ENCODE data around the gene FAM98B. TPM values are rescaled to one million over a fixed set of nuclear protein-coding genes. Genes with fewer than 3 reads are reported as not detected.

Gene FAM98B
- total and polyA plus RNA-seq, 3 donors from 2014 or later: 15.6 to 18.4 (median 16.1) TPM

DNA sequence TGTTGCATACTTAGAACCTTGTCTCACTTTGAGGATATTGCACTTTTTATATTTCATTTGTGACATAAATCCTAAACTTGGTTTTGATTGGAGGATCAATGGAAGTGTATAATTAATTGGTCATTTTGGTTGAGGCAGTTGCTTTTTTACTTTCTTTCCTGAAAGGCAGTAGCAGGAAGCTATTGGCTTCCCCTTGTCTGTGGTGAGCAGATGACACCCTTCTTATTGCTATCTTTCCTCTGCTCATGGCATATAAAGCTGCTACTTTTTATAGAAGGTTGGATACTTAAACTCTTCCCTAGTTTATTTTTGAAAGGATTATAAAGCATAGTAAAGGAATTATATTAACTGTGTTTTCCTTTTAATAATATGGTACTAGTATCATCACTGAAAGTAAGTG is 28.6 kb downstream of the FAM98B start:
- no peak overlapping the region for H3K4me3 ChIP-seq
- H3K4me1 ChIP-seq: no peaks in the 10 kb centered on the region
- intact Hi-C loops (cut with DNase I; ENCODE audit: low total_unique reads): no loop called here
- H3K36me3 ChIP-seq (ENCODE audit: low read depth, missing control alignments): no peaks in the 10 kb centered on the region
- TF ChIP-seq POLR2A (IDR thresholded peaks at IDR 0.05): no peak
- TF ChIP-seq, protein P1, sequence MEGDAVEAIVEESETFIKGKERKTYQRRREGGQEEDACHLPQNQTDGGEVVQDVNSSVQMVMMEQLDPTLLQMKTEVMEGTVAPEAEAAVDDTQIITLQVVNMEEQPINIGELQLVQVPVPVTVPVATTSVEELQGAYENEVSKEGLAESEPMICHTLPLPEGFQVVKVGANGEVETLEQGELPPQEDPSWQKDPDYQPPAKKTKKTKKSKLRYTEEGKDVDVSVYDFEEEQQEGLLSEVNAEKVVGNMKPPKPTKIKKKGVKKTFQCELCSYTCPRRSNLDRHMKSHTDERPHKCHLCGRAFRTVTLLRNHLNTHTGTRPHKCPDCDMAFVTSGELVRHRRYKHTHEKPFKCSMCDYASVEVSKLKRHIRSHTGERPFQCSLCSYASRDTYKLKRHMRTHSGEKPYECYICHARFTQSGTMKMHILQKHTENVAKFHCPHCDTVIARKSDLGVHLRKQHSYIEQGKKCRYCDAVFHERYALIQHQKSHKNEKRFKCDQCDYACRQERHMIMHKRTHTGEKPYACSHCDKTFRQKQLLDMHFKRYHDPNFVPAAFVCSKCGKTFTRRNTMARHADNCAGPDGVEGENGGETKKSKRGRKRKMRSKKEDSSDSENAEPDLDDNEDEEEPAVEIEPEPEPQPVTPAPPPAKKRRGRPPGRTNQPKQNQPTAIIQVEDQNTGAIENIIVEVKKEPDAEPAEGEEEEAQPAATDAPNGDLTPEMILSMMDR (IDR thresholded peaks at IDR 0.05): no peak
- no peak for DNase-seq
- no peaks in the 10 kb centered on the region for H3K27me3 ChIP-seq
- no peaks in the 10 kb centered on the region for H3K9me3 ChIP-seq
- no peak overlapping the region for H3K27ac ChIP-seq

DNA sequence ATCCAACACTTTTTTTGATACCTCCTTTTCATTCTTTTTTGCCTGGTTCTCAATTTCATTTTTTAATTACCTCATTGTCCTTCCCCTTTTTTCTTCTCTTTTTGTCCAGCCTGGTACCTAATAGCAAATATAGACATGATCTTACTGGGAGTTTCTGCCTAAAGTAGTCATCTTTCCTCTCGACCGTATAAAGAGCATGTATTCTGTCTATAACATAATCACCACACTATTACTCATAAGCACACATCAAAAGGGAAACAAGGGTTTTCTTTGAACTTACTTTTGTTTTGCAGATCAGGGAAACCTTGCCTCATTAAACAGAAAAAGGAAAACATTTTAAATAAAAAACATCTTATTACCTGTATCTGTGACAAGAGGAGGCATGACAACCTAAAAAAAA is 33.0 kb downstream of the FAM98B start:
- no peak for DNase-seq
- no peaks in the 10 kb centered on the region for H3K4me1 ChIP-seq
- H3K36me3 ChIP-seq (ENCODE audit: low read depth, missing control alignments): no peaks in the 10 kb centered on the region
- no peak overlapping the region for H3K4me3 ChIP-seq
- WGBS, 2 donors: 85 to 87% methylated on average over 2 of the region's 2 CpGs
- H3K27ac ChIP-seq: no peak overlapping the region
- H3K9me3 ChIP-seq: no peaks in the 10 kb centered on the region
- intact Hi-C loops (cut with DNase I; ENCODE audit: low total_unique reads): no loop called here
- TF ChIP-seq, protein P1 (IDR thresholded peaks at IDR 0.05): no peak
- TF ChIP-seq POLR2A (IDR thresholded peaks at IDR 0.05): no peak
- H3K27me3 ChIP-seq: no peaks in the 10 kb centered on the region

DNA sequence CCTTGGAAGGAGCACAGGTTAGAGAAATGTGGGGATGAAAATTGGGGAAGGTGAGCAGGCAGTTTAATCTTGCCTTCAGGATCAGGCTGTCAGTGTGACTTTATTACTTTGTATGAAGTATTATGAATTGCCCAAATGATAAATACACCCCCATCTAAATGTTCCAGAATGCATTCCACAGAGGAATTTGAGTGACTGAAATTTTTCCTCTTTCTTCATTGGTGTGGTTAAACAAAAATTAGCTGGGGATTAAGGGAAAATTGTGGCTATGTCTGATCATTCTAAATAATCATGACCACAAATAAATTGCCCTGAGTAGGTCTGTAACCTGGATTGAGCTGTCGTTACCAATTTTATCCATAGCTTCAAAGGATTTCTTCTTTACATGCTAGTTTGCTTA is 33.5 kb downstream of the FAM98B start:
- Histone ChIP-seq H3K4me3 (no peak overlapping the region), H3K27ac (no peak overlapping the region), H3K9me3 (no peaks in the 10 kb centered on the region), H3K4me1 (no peaks in the 10 kb centered on the region), H3K27me3 (no peaks in the 10 kb centered on the region), H3K36me3 (ENCODE audit: low read depth, missing control alignments) (no peaks in the 10 kb centered on the region)
- WGBS, 2 donors: 96 to 100% methylated on average over 1 of the region's 1 CpG
- no peak for DNase-seq
- intact Hi-C loops (cut with DNase I; ENCODE audit: low total_unique reads): no loop called here
- TF ChIP-seq, protein P1 (IDR thresholded peaks at IDR 0.05): no peak
- no peak for TF ChIP-seq POLR2A (IDR thresholded peaks at IDR 0.05)

DNA sequence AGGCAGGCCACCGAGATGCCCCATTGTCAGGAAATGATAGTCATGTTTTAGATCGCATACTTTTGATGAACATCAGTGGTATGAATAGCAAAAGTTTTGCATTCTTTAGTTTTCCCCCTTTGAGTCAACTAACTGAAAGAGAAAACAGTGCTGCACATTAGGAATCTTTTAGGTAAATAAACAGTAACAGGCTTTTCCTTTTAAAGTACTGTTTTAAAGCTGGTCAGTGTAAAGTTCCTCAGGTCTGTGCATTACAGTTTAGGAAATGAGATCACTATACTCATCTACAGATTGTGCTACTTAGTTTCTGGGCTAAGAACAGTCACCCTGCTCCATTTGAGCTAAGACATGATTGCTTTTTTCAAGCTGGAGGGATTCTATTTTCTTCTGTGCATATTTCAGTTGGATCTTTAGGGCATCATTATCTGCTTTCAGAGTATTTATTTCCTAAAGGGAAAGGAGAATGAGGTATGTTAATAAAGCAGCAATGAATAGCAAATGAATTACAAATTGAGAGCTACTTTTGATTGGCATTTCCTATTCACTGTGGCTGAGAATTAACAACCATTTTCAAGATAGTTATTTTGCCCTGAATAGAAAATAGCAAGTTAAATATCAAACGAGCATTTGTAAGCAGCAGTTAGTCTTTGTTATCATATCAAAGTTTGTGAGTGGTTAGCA is 36.5 kb downstream of the FAM98B start:
- no peaks in the 10 kb centered on the region for H3K36me3 ChIP-seq (ENCODE audit: low read depth, missing control alignments)
- no peak for DNase-seq
- no peaks in the 10 kb centered on the region for H3K4me1 ChIP-seq
- H3K9me3 ChIP-seq: no peaks in the 10 kb centered on the region
- 69 to 81% methylated on average over 3 of the region's 3 CpGs for WGBS, 2 donors
- no peak overlapping the region for H3K27ac ChIP-seq
- intact Hi-C loops (cut with DNase I; ENCODE audit: low total_unique reads): no loop called here
- TF ChIP-seq, protein P1 (IDR thresholded peaks at IDR 0.05): no peak
- TF ChIP-seq POLR2A (IDR thresholded peaks at IDR 0.05): no peak
- H3K27me3 ChIP-seq: no peaks in the 10 kb centered on the region
- no peak overlapping the region for H3K4me3 ChIP-seq

DNA sequence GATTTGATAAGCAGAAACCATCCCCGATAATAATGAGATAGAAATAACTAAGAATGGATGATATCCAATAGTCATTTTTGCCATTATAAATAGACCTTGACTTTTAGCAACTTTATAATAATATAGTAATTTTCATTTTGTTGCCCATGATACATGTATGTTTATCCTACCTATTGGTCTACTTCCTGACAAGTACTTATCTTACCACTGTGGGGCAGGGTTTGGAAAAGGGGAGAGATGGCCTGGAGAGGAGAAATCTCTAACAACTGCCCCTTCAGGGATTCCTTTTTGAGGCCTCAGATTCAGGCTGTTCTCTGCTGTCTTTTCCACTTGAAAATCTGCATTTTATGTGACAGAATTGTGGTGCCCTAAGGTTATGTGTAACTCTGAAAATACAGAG is 42.2 kb downstream of the FAM98B start:
- Histone ChIP-seq H3K27ac (no peak overlapping the region), H3K9me3 (no peaks in the 10 kb centered on the region), H3K36me3 (ENCODE audit: low read depth, missing control alignments) (no peaks in the 10 kb centered on the region), H3K27me3 (no peaks in the 10 kb centered on the region), H3K4me3 (no peak overlapping the region), H3K4me1 (no peaks in the 10 kb centered on the region)
- intact Hi-C loops (cut with DNase I; ENCODE audit: low total_unique reads): no loop called here
- 63 to 73% methylated on average over 1 of the region's 1 CpG for WGBS, 2 donors
- no peak for DNase-seq
- no peak for TF ChIP-seq POLR2A (IDR thresholded peaks at IDR 0.05)
- TF ChIP-seq, protein P1 (IDR thresholded peaks at IDR 0.05): no peak

All from testis (tissue), 3 donors.